Measurements from ENCODE around the gene VCL.
"Not testable (repeated sequence)": the region's sequence is repeated elsewhere in the genome, so short reads cannot be mapped to it uniquely, and the experiment has no call there.

Gene VCL

GRCh38 chr10:73973427-73973826, 24.5 kb upstream of the VCL start:
- no peak for DNase-seq

- no peak for DNase-seq
Observed at GRCh38 chr10:73974309-73974946, 23.5 kb upstream of the VCL start.

GRCh38 chr10:73975388-73975787, 22.5 kb upstream of the VCL start:
- no peak for DNase-seq

GRCh38 chr10:73979141-73979808, 18.6 kb upstream of the VCL start:
- no peak for DNase-seq

GRCh38 chr10:73979809-73980433, 18.0 kb upstream of the VCL start:
- no peak for DNase-seq

- DNase-seq: no peak
Observed at GRCh38 chr10:73981812-73982211, 16.1 kb upstream of the VCL start.

GRCh38 chr10:73983096-73984047, 14.5 kb upstream of the VCL start:
- no peak for DNase-seq

- no peak for DNase-seq
Observed at GRCh38 chr10:73989594-73990150, 8.2 kb upstream of the VCL start.

- DNase-seq: no peak
Observed at GRCh38 chr10:73991203-73991883, 6.6 kb upstream of the VCL start.

- no peak for DNase-seq
Observed at GRCh38 chr10:73991884-73992245, 6.1 kb upstream of the VCL start.

GRCh38 chr10:73992899-73993788, 4.8 kb upstream of the VCL start:
- DNase-seq: no peak

- no peak for DNase-seq
Observed at GRCh38 chr10:73995035-73995358, 2.9 kb upstream of the VCL start.

GRCh38 chr10:73997461-73997786, 492 bp upstream of the VCL start:
- DNase-seq: peak; percentile 70

- no peak for DNase-seq
Observed at GRCh38 chr10:73998623-73998928, 660 bp downstream of the VCL start.

GRCh38 chr10:73998929-73999691, 1.2 kb downstream of the VCL start:
- DNase-seq: peak; percentile 44

GRCh38 chr10:73999703-74000102, 1.8 kb downstream of the VCL start:
- no peak for DNase-seq

GRCh38 chr10:74000244-74000643, 2.3 kb downstream of the VCL start:
- not testable (repeated sequence) for DNase-seq

GRCh38 chr10:74000892-74001669, 3.2 kb downstream of the VCL start:
- no peak for DNase-seq

- no peak for DNase-seq
Observed at GRCh38 chr10:74006269-74006668, 8.4 kb downstream of the VCL start.

GRCh38 chr10:74008212-74008731, 10.4 kb downstream of the VCL start:
- no peak for DNase-seq
